Measurements from ENCODE around the gene CACNB4.

The CACNB4 gene

GRCh38 chr2:152098496-152099366 is at the start of gene CACNB4:
CACNB4 (minus strand) TSS chr2:152099044.
- DNase-seq (ENCODE audit: insufficient read length, low spot score): no peak
- FAIRE-seq: no peak
- no peak for TF ChIP-seq CTCF (IDR thresholded peaks at IDR 0.05; ENCODE audit: insufficient read depth, missing control alignments)

GRCh38 chr2:152134488-152135280 is 35.8 kb upstream of the CACNB4 start:
- FAIRE-seq (no peak), DNase-seq (ENCODE audit: insufficient read length, low spot score) (no peak)
- no peak for TF ChIP-seq CTCF (IDR thresholded peaks at IDR 0.05; ENCODE audit: insufficient read depth, missing control alignments)

GRCh38 chr2:152132306-152132705 is 33.5 kb upstream of the CACNB4 start:
- TF ChIP-seq CTCF (IDR thresholded peaks at IDR 0.05; ENCODE audit: insufficient read depth, missing control alignments): no peak
- no peak for FAIRE-seq

GRCh38 chr2:152127628-152128027 is 28.8 kb upstream of the CACNB4 start:
- TF ChIP-seq CTCF (IDR thresholded peaks at IDR 0.05; ENCODE audit: insufficient read depth, missing control alignments): no peak
- FAIRE-seq: no peak

More at GRCh38 chr2:152132306-152132705, 33.5 kb upstream of the CACNB4 start:
- DNase-seq (ENCODE audit: insufficient read length, low spot score): no peak

GRCh38 chr2:152126664-152127063 is 27.8 kb upstream of the CACNB4 start:
- DNase-seq (ENCODE audit: insufficient read length, low spot score) (no peak), FAIRE-seq (no peak)
- no peak for TF ChIP-seq CTCF (IDR thresholded peaks at IDR 0.05; ENCODE audit: insufficient read depth, missing control alignments)

More at GRCh38 chr2:152127628-152128027, 28.8 kb upstream of the CACNB4 start:
- DNase-seq (ENCODE audit: insufficient read length, low spot score): no peak

GRCh38 chr2:152122161-152122560 is 23.3 kb upstream of the CACNB4 start:
- no peak for TF ChIP-seq CTCF (IDR thresholded peaks at IDR 0.05; ENCODE audit: insufficient read depth, missing control alignments)
- FAIRE-seq: no peak
- DNase-seq (ENCODE audit: insufficient read length, low spot score): no peak

Data from D721Med (cell line).